ENCODE results near the gene COX18. TPM values are rescaled to one million over a fixed set of nuclear protein-coding genes. Genes with fewer than 3 reads are reported as not detected.

The COX18 gene
- total RNA-seq, 1 donor from 2014 or later, result 19.9 TPM

DNA sequence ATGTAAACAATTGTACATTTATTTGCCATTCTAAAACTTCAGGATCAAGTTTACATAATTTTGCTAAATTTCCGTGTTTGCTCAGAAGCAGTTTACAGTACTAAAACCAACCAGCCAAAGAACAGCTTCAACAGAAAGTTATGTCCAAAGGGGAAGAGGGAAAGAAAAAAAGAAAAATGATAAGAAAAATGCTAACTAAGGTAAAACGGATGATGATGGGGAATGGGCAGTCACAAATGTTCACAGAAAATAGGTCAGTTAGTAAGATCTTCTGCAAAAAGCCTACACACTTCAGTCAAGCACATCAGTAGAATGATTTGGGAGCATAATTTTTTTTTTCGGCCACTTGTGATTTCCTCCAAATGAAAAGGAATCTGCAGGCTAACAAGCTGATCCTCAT is 6.3 kb upstream of the COX18 start:
- H3K27ac Mint-ChIP-seq, result peak overlapping the region; percentile 2
- no peak overlapping the region for H3K4me3 Mint-ChIP-seq
- no peaks in the 10 kb centered on the region for H3K9me3 Mint-ChIP-seq
- H3K4me1 Mint-ChIP-seq (ENCODE audit: low read depth), result peaks cover 21% of the 10 kb centered on the region
- H3K36me3 Mint-ChIP-seq (ENCODE audit: low read depth), result peaks cover 37% of the 10 kb centered on the region
- intact Hi-C loops (cut with micrococcal nuclease), result no loop called here
- DNase-seq (ENCODE audit: low spot score), result no peak
- H3K27me3 Mint-ChIP-seq (ENCODE audit: insufficient read depth), result no peaks in the 10 kb centered on the region

GRCh38 chr4:73070074-73070390 is 516 bp upstream of the COX18 start:
- Mint-ChIP-seq H3K4me3 (peak overlapping the region; percentile 92), H3K9me3 (no peaks in the 10 kb centered on the region), H3K36me3 (ENCODE audit: low read depth) (peaks cover 21% of the 10 kb centered on the region), H3K27ac (peak overlapping the region; percentile 99), H3K4me1 (ENCODE audit: low read depth) (peaks cover 52% of the 10 kb centered on the region), H3K27me3 (ENCODE audit: insufficient read depth) (no peaks in the 10 kb centered on the region)
- intact Hi-C loops (cut with micrococcal nuclease), result loop anchor here (1.0 kb wide), 1 partner anchor 16 kb away; no protein-coding TSS in a partner anchor
- DNase-seq (ENCODE audit: low spot score), result no peak

DNA sequence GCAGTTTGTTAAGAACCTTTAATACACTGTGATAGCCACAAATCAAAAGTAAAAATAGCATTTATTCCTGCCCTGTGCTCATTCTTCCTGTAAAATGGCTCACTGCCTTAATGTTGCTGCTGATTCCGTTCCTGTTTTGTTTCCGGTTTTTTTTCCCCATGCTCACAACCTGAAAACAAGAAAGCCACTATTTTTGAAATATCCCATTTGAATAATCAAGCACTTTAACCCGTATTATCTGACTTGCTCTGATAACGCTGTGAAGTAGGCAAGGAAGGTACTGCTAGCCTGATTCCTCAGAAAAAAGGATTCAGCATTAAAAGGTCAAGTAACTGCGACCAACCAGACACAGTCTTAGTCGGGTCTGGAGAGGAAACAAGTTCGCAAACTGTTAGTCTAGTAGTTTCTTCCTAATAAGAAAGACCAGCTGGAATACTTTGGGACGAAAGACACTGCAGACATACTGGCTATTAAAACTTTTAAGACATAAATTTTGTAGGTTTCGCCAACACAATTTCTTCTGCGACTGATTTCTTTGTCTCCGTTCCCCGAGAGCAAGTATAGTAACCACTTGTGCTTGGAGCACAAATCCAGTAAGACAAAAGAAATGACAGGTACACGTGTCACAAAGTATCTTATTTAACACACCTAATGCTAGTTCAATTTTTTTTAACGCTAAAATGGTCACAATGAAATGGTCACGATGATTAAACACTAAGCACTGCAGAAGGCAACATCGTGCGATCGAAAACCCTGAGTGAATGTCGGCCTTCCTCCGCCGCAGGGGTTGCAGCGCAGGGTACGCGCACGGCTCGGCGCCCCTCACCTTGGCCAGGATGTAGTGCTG is 802 bp downstream of the COX18 start:
- Mint-ChIP-seq H3K4me1 (ENCODE audit: low read depth) (peaks cover 52% of the 10 kb centered on the region), H3K4me3 (peak overlapping the region; percentile 92), H3K9me3 (no peaks in the 10 kb centered on the region), H3K27ac (peak overlapping the region; percentile 99), H3K36me3 (ENCODE audit: low read depth) (peaks cover 25% of the 10 kb centered on the region), H3K27me3 (ENCODE audit: insufficient read depth) (no peaks in the 10 kb centered on the region)
- intact Hi-C loops (cut with micrococcal nuclease), result loop anchor here (1.0 to 10.0 kb wide), 4 partner anchors 155 to 1086 kb away; partner anchors contain the start of gene MTHFD2L
- no peak for DNase-seq (ENCODE audit: low spot score)

- H3K36me3 Mint-ChIP-seq (ENCODE audit: low read depth), result peaks cover 29% of the 10 kb centered on the region
- H3K4me3 Mint-ChIP-seq, result peak overlapping the region; percentile 92
- H3K4me1 Mint-ChIP-seq (ENCODE audit: low read depth), result peaks cover 49% of the 10 kb centered on the region
- no peak for DNase-seq (ENCODE audit: low spot score)
- no peaks in the 10 kb centered on the region for H3K27me3 Mint-ChIP-seq (ENCODE audit: insufficient read depth)
- peak overlapping the region; percentile 99 for H3K27ac Mint-ChIP-seq
- no peaks in the 10 kb centered on the region for H3K9me3 Mint-ChIP-seq
- intact Hi-C loops (cut with micrococcal nuclease), result loop anchor here (5.0 to 10.0 kb wide), 2 partner anchors 469 to 1087 kb away; partner anchors contain the start of gene MTHFD2L
Measured at GRCh38 chr4:73067971-73068394, 1.5 kb downstream of the COX18 start.

- DNase-seq (ENCODE audit: low spot score), result peak; percentile 31
Measured at GRCh38 chr4:73066928-73067327, 2.6 kb downstream of the COX18 start.

DNA sequence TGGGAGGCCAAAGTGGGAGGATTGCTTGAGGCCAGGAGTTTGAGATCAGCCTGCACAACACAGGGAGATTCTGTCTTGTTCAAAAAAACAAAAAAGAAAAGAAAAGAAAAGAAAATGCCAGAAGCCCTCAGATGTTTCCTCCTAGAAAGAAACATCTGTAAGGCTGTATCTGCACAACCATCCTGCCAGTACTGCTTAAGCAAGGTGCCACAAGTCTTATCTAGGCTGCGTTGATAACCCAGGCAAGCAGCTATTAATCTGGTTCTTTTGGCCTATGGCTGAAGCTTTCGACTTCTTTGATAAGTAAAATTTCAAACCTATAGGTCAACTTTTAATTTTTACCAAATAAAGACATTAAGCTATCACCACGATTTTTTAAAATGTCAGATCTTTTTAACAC is 3.1 kb downstream of the COX18 start:
- Mint-ChIP-seq H3K27ac (peak overlapping the region; percentile 79), H3K27me3 (ENCODE audit: insufficient read depth) (no peaks in the 10 kb centered on the region), H3K36me3 (ENCODE audit: low read depth) (peaks cover 28% of the 10 kb centered on the region), H3K4me3 (peak overlapping the region; percentile 55), H3K9me3 (no peaks in the 10 kb centered on the region), H3K4me1 (ENCODE audit: low read depth) (peaks cover 40% of the 10 kb centered on the region)
- intact Hi-C loops (cut with micrococcal nuclease), result loop anchor here (5.0 to 10.0 kb wide), 2 partner anchors 471 to 1088 kb away; partner anchors contain the start of gene MTHFD2L
- DNase-seq (ENCODE audit: low spot score), result no peak

More at GRCh38 chr4:73066928-73067327, 2.6 kb downstream of the COX18 start:
- peak overlapping the region; percentile 82 for H3K27ac Mint-ChIP-seq
- H3K4me1 Mint-ChIP-seq (ENCODE audit: low read depth), result peaks cover 40% of the 10 kb centered on the region
- peaks cover 27% of the 10 kb centered on the region for H3K36me3 Mint-ChIP-seq (ENCODE audit: low read depth)
- H3K9me3 Mint-ChIP-seq, result no peaks in the 10 kb centered on the region
- H3K27me3 Mint-ChIP-seq (ENCODE audit: insufficient read depth), result no peaks in the 10 kb centered on the region
- intact Hi-C loops (cut with micrococcal nuclease), result loop anchor here (5.0 to 10.0 kb wide), 2 partner anchors 470 to 1088 kb away; partner anchors contain the start of gene MTHFD2L
- peak overlapping the region; percentile 29 for H3K4me3 Mint-ChIP-seq

DNA sequence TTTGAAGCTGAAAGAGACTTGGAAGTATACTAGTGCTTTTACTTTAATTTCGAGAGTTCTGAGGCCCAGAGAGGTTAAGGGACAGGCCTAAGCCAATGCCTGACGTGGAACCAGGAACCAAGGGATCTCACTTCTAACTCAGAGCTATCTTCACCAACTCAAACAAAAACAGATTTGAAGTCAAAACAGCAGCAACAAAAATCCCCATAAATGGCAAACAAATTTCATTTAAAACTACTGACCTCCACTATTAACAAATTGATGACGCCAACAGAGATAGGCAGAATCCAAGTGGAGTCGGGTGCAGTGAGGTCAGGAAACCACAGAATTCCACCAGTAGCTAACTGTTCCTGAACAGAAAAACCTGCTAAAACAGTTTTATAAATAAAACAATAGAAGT is 5.0 kb downstream of the COX18 start:
- Mint-ChIP-seq H3K27ac (no peak overlapping the region), H3K4me1 (ENCODE audit: low read depth) (peaks cover 33% of the 10 kb centered on the region), H3K27me3 (ENCODE audit: insufficient read depth) (no peaks in the 10 kb centered on the region), H3K4me3 (no peak overlapping the region), H3K36me3 (ENCODE audit: low read depth) (peaks cover 37% of the 10 kb centered on the region), H3K9me3 (no peaks in the 10 kb centered on the region)
- no peak for DNase-seq (ENCODE audit: low spot score)
- intact Hi-C loops (cut with micrococcal nuclease), result loop anchor here (10.0 kb wide), 1 partner anchor 1090 kb away; the partner anchor contains the start of gene MTHFD2L

DNA sequence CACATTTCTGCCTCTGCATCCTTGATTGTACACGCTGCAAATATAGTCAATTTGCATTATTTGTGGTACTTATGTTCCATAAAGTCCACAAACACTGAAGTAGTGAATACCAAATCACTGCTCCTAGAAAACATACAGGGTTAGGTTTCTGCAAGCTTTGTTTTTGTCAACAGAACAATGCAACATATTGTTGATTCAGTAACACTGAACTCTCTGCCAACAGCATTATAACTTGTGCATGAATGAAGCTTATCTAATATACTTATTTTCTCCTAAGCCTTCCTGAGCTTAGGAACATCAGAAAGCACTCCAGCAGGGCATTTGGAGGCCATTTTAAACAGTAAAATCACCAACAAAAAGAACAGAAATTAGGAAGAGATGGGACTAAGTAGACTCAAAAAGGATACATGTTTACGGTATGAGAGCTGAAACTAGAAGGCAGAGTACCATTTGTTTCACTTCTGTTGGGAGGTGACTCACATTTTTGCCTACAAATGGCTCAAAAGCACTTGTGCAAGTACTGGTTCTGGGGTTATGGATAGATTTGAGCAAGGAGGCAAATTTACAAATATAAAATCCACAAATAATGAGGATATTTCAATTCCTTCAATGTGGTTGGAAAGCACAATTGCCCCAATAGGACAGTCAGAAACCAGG is 14.1 kb downstream of the COX18 start:
- Mint-ChIP-seq H3K36me3 (ENCODE audit: low read depth) (peaks cover 42% of the 10 kb centered on the region), H3K9me3 (no peaks in the 10 kb centered on the region), H3K4me1 (ENCODE audit: low read depth) (peaks cover 7% of the 10 kb centered on the region), H3K27me3 (ENCODE audit: insufficient read depth) (no peaks in the 10 kb centered on the region), H3K4me3 (no peak overlapping the region), H3K27ac (peak overlapping the region; percentile 58)
- intact Hi-C loops (cut with micrococcal nuclease), result no loop called here
- DNase-seq (ENCODE audit: low spot score), result no peak

- Mint-ChIP-seq H3K27ac (no peak overlapping the region), H3K4me1 (ENCODE audit: low read depth) (peaks cover 7% of the 10 kb centered on the region), H3K27me3 (ENCODE audit: insufficient read depth) (no peaks in the 10 kb centered on the region), H3K36me3 (ENCODE audit: low read depth) (peaks cover 33% of the 10 kb centered on the region), H3K9me3 (no peaks in the 10 kb centered on the region), H3K4me3 (no peak overlapping the region)
- DNase-seq (ENCODE audit: low spot score), result no peak
- intact Hi-C loops (cut with micrococcal nuclease), result no loop called here
Measured at GRCh38 chr4:73053974-73054480, 15.5 kb downstream of the COX18 start.

DNA sequence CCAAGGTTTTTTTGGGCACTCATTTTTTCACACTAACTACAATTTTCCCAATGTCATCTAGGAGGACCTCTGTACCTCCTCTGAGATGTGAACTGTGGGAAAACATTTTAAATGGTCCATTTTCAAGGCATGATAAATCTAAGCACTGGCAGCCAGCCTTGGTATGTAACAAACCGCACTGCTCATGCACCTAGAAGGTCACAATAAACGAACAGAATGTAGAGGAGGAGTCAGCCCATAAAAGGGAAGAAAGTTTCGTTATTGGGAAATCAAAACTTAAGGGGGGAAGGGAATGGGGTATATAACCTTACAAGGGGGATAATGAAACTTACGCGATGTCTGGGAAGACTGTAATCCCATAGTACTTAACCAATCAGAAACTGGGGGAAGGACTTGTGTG is 16.4 kb downstream of the COX18 start:
- no peak overlapping the region for H3K4me3 Mint-ChIP-seq
- H3K9me3 Mint-ChIP-seq, result no peaks in the 10 kb centered on the region
- peaks cover 7% of the 10 kb centered on the region for H3K4me1 Mint-ChIP-seq (ENCODE audit: low read depth)
- no peak for DNase-seq (ENCODE audit: low spot score)
- no peaks in the 10 kb centered on the region for H3K27me3 Mint-ChIP-seq (ENCODE audit: insufficient read depth)
- peaks cover 26% of the 10 kb centered on the region for H3K36me3 Mint-ChIP-seq (ENCODE audit: low read depth)
- intact Hi-C loops (cut with micrococcal nuclease), result no loop called here
- H3K27ac Mint-ChIP-seq, result no peak overlapping the region

DNA sequence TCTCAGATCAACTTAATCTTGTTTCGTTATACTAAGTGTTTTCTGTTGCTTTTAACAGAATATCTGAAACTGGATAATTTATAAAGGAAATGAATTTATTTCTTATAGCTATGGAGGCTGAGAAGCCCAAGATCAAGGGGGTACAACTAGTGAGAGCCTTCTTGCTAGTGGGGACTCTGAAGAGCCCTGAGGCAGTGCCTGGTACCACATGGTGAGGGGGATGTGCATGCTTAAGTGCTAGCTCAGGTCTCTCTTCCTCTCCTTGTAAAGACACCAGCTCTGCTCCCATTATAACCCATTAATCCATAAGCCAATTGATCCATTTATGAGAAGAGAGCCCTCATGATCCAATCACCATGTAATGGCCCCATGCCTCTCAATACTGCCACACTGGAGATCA is 17.9 kb downstream of the COX18 start:
- Mint-ChIP-seq H3K27ac (no peak overlapping the region), H3K4me3 (no peak overlapping the region), H3K36me3 (ENCODE audit: low read depth) (peaks cover 23% of the 10 kb centered on the region), H3K27me3 (ENCODE audit: insufficient read depth) (no peaks in the 10 kb centered on the region), H3K9me3 (no peaks in the 10 kb centered on the region), H3K4me1 (ENCODE audit: low read depth) (peaks cover 7% of the 10 kb centered on the region)
- intact Hi-C loops (cut with micrococcal nuclease), result no loop called here
- no peak for DNase-seq (ENCODE audit: low spot score)

- Mint-ChIP-seq H3K27me3 (ENCODE audit: insufficient read depth) (no peaks in the 10 kb centered on the region), H3K9me3 (no peaks in the 10 kb centered on the region), H3K4me3 (no peak overlapping the region), H3K27ac (no peak overlapping the region), H3K36me3 (ENCODE audit: low read depth) (no peaks in the 10 kb centered on the region), H3K4me1 (ENCODE audit: low read depth) (no peaks in the 10 kb centered on the region)
- DNase-seq (ENCODE audit: low spot score), result no peak
- intact Hi-C loops (cut with micrococcal nuclease), result no loop called here
Measured at GRCh38 chr4:73045879-73046278, 23.6 kb downstream of the COX18 start.

DNA sequence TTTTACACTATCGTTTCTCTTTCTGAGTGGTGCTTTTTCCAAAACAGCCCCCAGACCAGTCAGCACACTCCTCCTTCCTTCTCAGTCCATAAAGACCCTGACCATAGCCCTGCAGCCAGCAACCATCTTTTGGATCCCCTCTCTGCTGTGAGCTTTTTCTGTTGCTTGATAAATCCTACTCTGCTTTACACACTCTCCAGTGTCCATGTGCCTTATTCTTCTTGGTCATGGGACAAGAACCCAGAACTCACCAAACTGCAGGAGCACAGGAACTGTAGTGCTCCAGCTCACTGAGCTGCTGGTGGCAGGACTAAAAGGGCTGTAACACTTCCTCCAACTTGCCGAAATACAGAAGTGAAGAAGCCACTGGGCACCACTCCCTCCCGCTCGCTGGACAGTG is 32.5 kb downstream of the COX18 start:
- intact Hi-C loops (cut with micrococcal nuclease), result no loop called here
- DNase-seq (ENCODE audit: low spot score), result no peak
- Mint-ChIP-seq H3K9me3 (peaks cover 13% of the 10 kb centered on the region), H3K36me3 (ENCODE audit: low read depth) (peaks cover 2% of the 10 kb centered on the region), H3K4me1 (ENCODE audit: low read depth) (peaks cover 7% of the 10 kb centered on the region), H3K27ac (no peak overlapping the region), H3K27me3 (ENCODE audit: insufficient read depth) (no peaks in the 10 kb centered on the region), H3K4me3 (no peak overlapping the region)

All from activated T-helper 1 cell treated with anti-CD3 and anti-CD28 coated beads, Interleukin-12 subunit alpha, Interleukin-12 subunit beta, Interleukin-2, Interleukin-4 antibody, amounts not matched to agents 30 ng/mL and 10 ng/mL and 1 ng/mL, durations not matched to agents 14 hours and 24 hours and 36 hours (primary cell).